ENCODE data around the gene TMEFF1. TPM values are rescaled to one million over a fixed set of nuclear protein-coding genes. Genes with fewer than 3 reads are reported as not detected.

Gene TMEFF1
- total RNA-seq, 1 experiment from 2014 or later, result 2.7 TPM

GRCh38 chr9:100598641-100599145, 125.7 kb downstream of the TMEFF1 start:
- peak overlapping the region; percentile 76 for H3K4me3 Mint-ChIP-seq (ENCODE audit: unreplicated experiment)
- Histone ChIP-seq H3K36me3 (ENCODE audit: control insufficient read depth, insufficient read depth, low read length) (no peaks in the 10 kb centered on the region), H3K4me3 (ENCODE audit: low read depth, low read length) (peak overlapping the region; percentile 52), H3K9me3 (no peaks in the 10 kb centered on the region), H3K27me3 (replicated peaks; ENCODE audit: control insufficient read depth, insufficient read depth, low read length) (no peaks in the 10 kb centered on the region), H3K4me1 (0 out of 2 replicates have a peak, but pooled peaks cover 5% of the 10 kb centered on the region)
- TF ChIP-seq CTCF (IDR thresholded peaks at IDR 0.05; ENCODE audit: insufficient read depth in 1 of 2, low read depth in 1 of 2, low read length in 1 of 2, severe bottlenecking in 1 of 2, unreplicated experiment in 1 of 2), result no peak
- peaks cover 20% of the 10 kb centered on the region for H3K4me1 Mint-ChIP-seq (ENCODE audit: low read depth, unreplicated experiment)
- peak; percentile 95 for DNase-seq
- intact Hi-C loops (cut with micrococcal nuclease; ENCODE audit: unreplicated experiment), result loop anchor here (5.0 to 10.0 kb wide), 5 partner anchors 376 to 1414 kb away; partner anchors contain the start of gene NR4A3
- ChIA-PET POLR2A (no interaction called here), CTCF (interaction anchor here (1.3 kb wide), 1 partner anchor 713 kb away, joined by 4 read pairs; no protein-coding TSS in a partner anchor)
- no TSS peak for BruUV-seq (replicated peaks)
- no peaks in the 10 kb centered on the region for H3K9me3 Mint-ChIP-seq (ENCODE audit: unreplicated experiment)
- peaks cover 9% of the 10 kb centered on the region for H3K36me3 Mint-ChIP-seq (ENCODE audit: insufficient read depth, unreplicated experiment)
- peak overlapping the region; percentile 62 for H3K27ac Mint-ChIP-seq (ENCODE audit: unreplicated experiment)
- no peaks in the 10 kb centered on the region for H3K27me3 Mint-ChIP-seq (ENCODE audit: insufficient read depth, unreplicated experiment)

- Mint-ChIP-seq H3K36me3 (ENCODE audit: insufficient read depth, unreplicated experiment) (peaks cover 5% of the 10 kb centered on the region), H3K4me1 (ENCODE audit: low read depth, unreplicated experiment) (peaks cover 20% of the 10 kb centered on the region), H3K9me3 (ENCODE audit: unreplicated experiment) (no peaks in the 10 kb centered on the region), H3K27ac (ENCODE audit: unreplicated experiment) (no peak overlapping the region), H3K4me3 (ENCODE audit: unreplicated experiment) (no peak overlapping the region), H3K27me3 (ENCODE audit: insufficient read depth, unreplicated experiment) (no peaks in the 10 kb centered on the region)
- TF ChIP-seq CTCF (IDR thresholded peaks at IDR 0.05; ENCODE audit: insufficient read depth in 1 of 2, low read depth in 1 of 2, low read length in 1 of 2, severe bottlenecking in 1 of 2, unreplicated experiment in 1 of 2), result no peak
- ChIA-PET CTCF (interaction anchor here (2.2 kb wide), 1 partner anchor 711 kb away, joined by 29 read pairs; no protein-coding TSS in a partner anchor), POLR2A (no interaction called here)
- BruUV-seq (replicated peaks), result no TSS peak
- DNase-seq, result no peak
- no peak overlapping the region for H3K4me3 ChIP-seq (ENCODE audit: low read depth, low read length)
- no peaks in the 10 kb centered on the region for H3K36me3 ChIP-seq (ENCODE audit: control insufficient read depth, insufficient read depth, low read length)
- intact Hi-C loops (cut with micrococcal nuclease; ENCODE audit: unreplicated experiment), result loop anchor here (5.0 to 10.0 kb wide), 4 partner anchors 102 to 932 kb away; partner anchors contain the start of genes PLPPR1 and RNF20
- no peaks in the 10 kb centered on the region for H3K9me3 ChIP-seq
- no peaks in the 10 kb centered on the region for H3K27me3 ChIP-seq (replicated peaks; ENCODE audit: control insufficient read depth, insufficient read depth, low read length)
- H3K4me1 ChIP-seq, result 0 out of 2 replicates have a peak, but pooled peaks cover 5% of the 10 kb centered on the region
Measured at GRCh38 chr9:100600521-100601079, 127.7 kb downstream of the TMEFF1 start.

DNA sequence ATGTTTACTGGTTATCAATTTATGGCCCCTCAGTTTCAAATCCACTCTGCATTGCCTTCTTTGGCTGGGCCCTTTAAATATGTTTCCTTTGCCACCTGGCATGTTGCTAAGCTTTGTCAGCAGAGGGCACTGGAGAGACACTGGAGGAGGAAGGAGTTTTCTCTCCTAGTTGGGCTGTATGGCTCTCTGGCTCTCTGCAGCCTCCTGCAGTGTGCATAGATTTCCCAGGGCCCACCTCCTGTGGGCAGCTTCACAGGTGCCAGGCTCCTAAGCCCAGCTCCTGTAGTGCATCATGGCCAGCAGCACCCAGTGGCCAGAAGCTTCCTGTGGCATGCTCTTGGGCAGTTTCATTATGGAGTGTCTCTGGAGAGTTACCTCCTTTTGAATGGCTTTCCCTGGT, 128.3 kb downstream of the TMEFF1 start:
- intact Hi-C loops (cut with micrococcal nuclease; ENCODE audit: unreplicated experiment), result loop anchor here (5.0 to 10.0 kb wide), 4 partner anchors 101 to 931 kb away; partner anchors contain the start of genes PLPPR1 and RNF20
- no peak overlapping the region for H3K27ac Mint-ChIP-seq (ENCODE audit: unreplicated experiment)
- no peaks in the 10 kb centered on the region for H3K9me3 ChIP-seq
- TF ChIP-seq CTCF (IDR thresholded peaks at IDR 0.05; ENCODE audit: insufficient read depth in 1 of 2, low read depth in 1 of 2, low read length in 1 of 2, severe bottlenecking in 1 of 2, unreplicated experiment in 1 of 2), result peak; percentile 68 to 81
- peak; percentile 69 to 70 for DNase-seq
- no peaks in the 10 kb centered on the region for H3K9me3 Mint-ChIP-seq (ENCODE audit: unreplicated experiment)
- no peaks in the 10 kb centered on the region for H3K36me3 ChIP-seq (ENCODE audit: control insufficient read depth, insufficient read depth, low read length)
- BruUV-seq (replicated peaks), result no TSS peak
- H3K27me3 Mint-ChIP-seq (ENCODE audit: insufficient read depth, unreplicated experiment), result no peaks in the 10 kb centered on the region
- POLR2A ChIA-PET, result no interaction called here
- H3K4me3 ChIP-seq (ENCODE audit: low read depth, low read length), result no peak overlapping the region
- no peak overlapping the region for H3K4me3 Mint-ChIP-seq (ENCODE audit: unreplicated experiment)
- H3K36me3 Mint-ChIP-seq (ENCODE audit: insufficient read depth, unreplicated experiment), result peaks cover 5% of the 10 kb centered on the region
- peaks cover 20% of the 10 kb centered on the region for H3K4me1 Mint-ChIP-seq (ENCODE audit: low read depth, unreplicated experiment)
- no peaks in the 10 kb centered on the region for H3K27me3 ChIP-seq (replicated peaks; ENCODE audit: control insufficient read depth, insufficient read depth, low read length)
- CTCF ChIA-PET, result interaction anchor here (0.6 to 2.2 kb wide), 3 partner anchors 174 to 711 kb away, joined by 4 to 29 read pairs (median 5); partner anchors contain the start of gene MSANTD3
- H3K4me1 ChIP-seq, result 0 out of 2 replicates have a peak, but pooled peaks cover 5% of the 10 kb centered on the region
